ENCODE measurements around the gene RAPGEF4.

RAPGEF4 gene

GRCh38 chr2:173010233-173010632 is 274.6 kb downstream of the RAPGEF4 start:
- Histone ChIP-seq H3K27me3 (ENCODE audit: insufficient read depth, low read length) (no peaks in the 10 kb centered on the region), H2AK5ac (ENCODE audit: low read length) (no peak overlapping the region), H3K14ac (ENCODE audit: low read length) (no peak overlapping the region), H3K4me2 (ENCODE audit: low read length) (no peak overlapping the region), H2AFZ (ENCODE audit: insufficient read depth, low read length, poor library complexity) (no peak overlapping the region), H3K4ac (ENCODE audit: low read depth, low read length) (no peak overlapping the region), H3K9ac (ENCODE audit: low read length) (no peak overlapping the region), H4K12ac (ENCODE audit: low read depth, low read length) (no peak overlapping the region), H2BK120ac (ENCODE audit: insufficient read depth, low read length, poor library complexity) (no peak overlapping the region), H3K18ac (ENCODE audit: low read length) (no peak overlapping the region), H4K8ac (ENCODE audit: low read depth, low read length) (no peak overlapping the region), H4K91ac (ENCODE audit: low read depth, low read length) (no peak overlapping the region), H3K23ac (ENCODE audit: low read length) (no peak overlapping the region), H2BK12ac (ENCODE audit: low read length) (no peak overlapping the region), H3K9me3 (ENCODE audit: insufficient read depth, low read depth, low read length) (no peaks in the 10 kb centered on the region), H3K79me2 (ENCODE audit: control insufficient read depth, insufficient read depth, low read length, poor library complexity) (no peaks in the 10 kb centered on the region), H3K79me1 (ENCODE audit: low read length) (no peaks in the 10 kb centered on the region), H3K27ac (ENCODE audit: low read depth, low read length) (no peak overlapping the region), H3K4me1 (ENCODE audit: control insufficient read depth in 1 of 2, insufficient read depth in 2 of 2, low read length in 2 of 2) (no peaks in the 10 kb centered on the region), H3K4me3 (ENCODE audit: low read depth, low read length) (no peak overlapping the region), H3K36me3 (ENCODE audit: control insufficient read depth in 1 of 2, insufficient read depth in 2 of 2, low read length in 2 of 2) (no peaks in the 10 kb centered on the region), H2BK5ac (ENCODE audit: low read depth, low read length, poor library complexity) (no peak overlapping the region)
- no peak for DNase-seq
- no CpG with 5 or more reads among the region's 1 CpG for WGBS (ENCODE audit: extremely low coverage, insufficient coverage, insufficient read length)

DNA sequence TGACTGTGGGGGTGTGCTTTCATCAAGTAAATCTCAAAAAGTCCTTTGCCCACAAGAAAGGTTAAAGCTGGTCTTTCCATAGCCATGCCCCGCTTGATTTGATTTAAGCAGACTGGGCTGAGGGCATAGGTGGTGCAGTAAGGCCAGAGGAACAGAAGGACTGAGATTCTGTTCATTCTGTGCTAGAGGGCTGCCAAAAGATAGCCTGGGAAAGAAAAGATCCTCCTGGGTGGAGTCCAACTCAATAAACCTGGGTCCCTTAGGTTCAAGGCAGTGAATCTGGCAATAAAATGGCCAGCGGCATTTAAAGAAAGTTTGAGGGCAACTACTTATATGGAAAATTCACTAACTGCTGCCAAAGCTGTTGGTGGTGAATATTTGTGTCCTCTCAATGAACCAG is 280.8 kb downstream of the RAPGEF4 start:
- Histone ChIP-seq H3K4me2 (ENCODE audit: low read length) (no peak overlapping the region), H3K18ac (ENCODE audit: low read length) (no peak overlapping the region), H3K9me3 (ENCODE audit: insufficient read depth, low read depth, low read length) (no peaks in the 10 kb centered on the region), H3K4me3 (ENCODE audit: low read depth, low read length) (no peak overlapping the region), H4K91ac (ENCODE audit: low read depth, low read length) (no peak overlapping the region), H3K79me1 (ENCODE audit: low read length) (no peaks in the 10 kb centered on the region), H2BK5ac (ENCODE audit: low read depth, low read length, poor library complexity) (no peak overlapping the region), H2BK12ac (ENCODE audit: low read length) (no peak overlapping the region), H3K23ac (ENCODE audit: low read length) (no peak overlapping the region), H3K79me2 (ENCODE audit: control insufficient read depth, insufficient read depth, low read length, poor library complexity) (no peaks in the 10 kb centered on the region), H3K36me3 (ENCODE audit: control insufficient read depth in 1 of 2, insufficient read depth in 2 of 2, low read length in 2 of 2) (no peaks in the 10 kb centered on the region), H4K12ac (ENCODE audit: low read depth, low read length) (no peak overlapping the region), H3K9ac (ENCODE audit: low read length) (no peak overlapping the region), H3K14ac (ENCODE audit: low read length) (no peak overlapping the region), H3K27me3 (ENCODE audit: insufficient read depth, low read length) (no peaks in the 10 kb centered on the region), H3K27ac (ENCODE audit: low read depth, low read length) (no peak overlapping the region), H2AK5ac (ENCODE audit: low read length) (no peak overlapping the region), H2AFZ (ENCODE audit: insufficient read depth, low read length, poor library complexity) (no peak overlapping the region), H4K8ac (ENCODE audit: low read depth, low read length) (no peak overlapping the region), H2BK120ac (ENCODE audit: insufficient read depth, low read length, poor library complexity) (no peak overlapping the region), H3K4ac (ENCODE audit: low read depth, low read length) (no peak overlapping the region), H3K4me1 (ENCODE audit: control insufficient read depth in 1 of 2, insufficient read depth in 2 of 2, low read length in 2 of 2) (no peaks in the 10 kb centered on the region)
- WGBS (ENCODE audit: extremely low coverage, insufficient coverage, insufficient read length), result no CpG with 5 or more reads among the region's 2 CpGs
- DNase-seq, result no peak

- no peaks in the 10 kb centered on the region for H3K79me2 ChIP-seq (ENCODE audit: control insufficient read depth, insufficient read depth, low read length, poor library complexity)
- H3K79me1 ChIP-seq (ENCODE audit: low read length), result no peaks in the 10 kb centered on the region
- no peak overlapping the region for H4K12ac ChIP-seq (ENCODE audit: low read depth, low read length)
- no peak overlapping the region for H3K9ac ChIP-seq (ENCODE audit: low read length)
- no peak overlapping the region for H4K8ac ChIP-seq (ENCODE audit: low read depth, low read length)
- H2BK5ac ChIP-seq (ENCODE audit: low read depth, low read length, poor library complexity), result no peak overlapping the region
- no peak overlapping the region for H4K91ac ChIP-seq (ENCODE audit: low read depth, low read length)
- H3K4me3 ChIP-seq (ENCODE audit: low read depth, low read length), result peak overlapping the region; percentile 46
- WGBS (ENCODE audit: extremely low coverage, insufficient coverage, insufficient read length), result no CpG with 5 or more reads among the region's 6 CpGs
- no peak overlapping the region for H2AFZ ChIP-seq (ENCODE audit: insufficient read depth, low read length, poor library complexity)
- no peaks in the 10 kb centered on the region for H3K27me3 ChIP-seq (ENCODE audit: insufficient read depth, low read length)
- H3K4ac ChIP-seq (ENCODE audit: low read depth, low read length), result no peak overlapping the region
- H3K14ac ChIP-seq (ENCODE audit: low read length), result no peak overlapping the region
- no peak overlapping the region for H2BK12ac ChIP-seq (ENCODE audit: low read length)
- no peak overlapping the region for H3K18ac ChIP-seq (ENCODE audit: low read length)
- H3K4me1 ChIP-seq (ENCODE audit: control insufficient read depth in 1 of 2, insufficient read depth in 2 of 2, low read length in 2 of 2), result no peaks in the 10 kb centered on the region
- H3K23ac ChIP-seq (ENCODE audit: low read length), result no peak overlapping the region
- H2AK5ac ChIP-seq (ENCODE audit: low read length), result no peak overlapping the region
- H3K27ac ChIP-seq (ENCODE audit: low read depth, low read length), result no peak overlapping the region
- DNase-seq, result no peak
- no peaks in the 10 kb centered on the region for H3K9me3 ChIP-seq (ENCODE audit: insufficient read depth, low read depth, low read length)
- H2BK120ac ChIP-seq (ENCODE audit: insufficient read depth, low read length, poor library complexity), result no peak overlapping the region
- no peak overlapping the region for H3K4me2 ChIP-seq (ENCODE audit: low read length)
- H3K36me3 ChIP-seq (ENCODE audit: control insufficient read depth in 1 of 2, insufficient read depth in 2 of 2, low read length in 2 of 2), result no peaks in the 10 kb centered on the region
These were observed 282.2 kb downstream of the RAPGEF4 start for GRCh38 chr2:173017646-173018420.

GRCh38 chr2:173019755-173020154 is 284.1 kb downstream of the RAPGEF4 start:
- no peak overlapping the region for H2BK120ac ChIP-seq (ENCODE audit: insufficient read depth, low read length, poor library complexity)
- H3K27me3 ChIP-seq (ENCODE audit: insufficient read depth, low read length), result no peaks in the 10 kb centered on the region
- H4K91ac ChIP-seq (ENCODE audit: low read depth, low read length), result no peak overlapping the region
- no peak overlapping the region for H4K12ac ChIP-seq (ENCODE audit: low read depth, low read length)
- no peaks in the 10 kb centered on the region for H3K9me3 ChIP-seq (ENCODE audit: insufficient read depth, low read depth, low read length)
- H2BK5ac ChIP-seq (ENCODE audit: low read depth, low read length, poor library complexity), result no peak overlapping the region
- no peaks in the 10 kb centered on the region for H3K36me3 ChIP-seq (ENCODE audit: control insufficient read depth in 1 of 2, insufficient read depth in 2 of 2, low read length in 2 of 2)
- H3K4me3 ChIP-seq (ENCODE audit: low read depth, low read length), result no peak overlapping the region
- H3K4me1 ChIP-seq (ENCODE audit: control insufficient read depth in 1 of 2, insufficient read depth in 2 of 2, low read length in 2 of 2), result no peaks in the 10 kb centered on the region
- no peak overlapping the region for H2BK12ac ChIP-seq (ENCODE audit: low read length)
- no peak overlapping the region for H2AK5ac ChIP-seq (ENCODE audit: low read length)
- H3K4me2 ChIP-seq (ENCODE audit: low read length), result no peak overlapping the region
- no peak for DNase-seq
- no peak overlapping the region for H3K23ac ChIP-seq (ENCODE audit: low read length)
- no peaks in the 10 kb centered on the region for H3K79me1 ChIP-seq (ENCODE audit: low read length)
- no peak overlapping the region for H3K27ac ChIP-seq (ENCODE audit: low read depth, low read length)
- no peak overlapping the region for H3K4ac ChIP-seq (ENCODE audit: low read depth, low read length)
- no peak overlapping the region for H3K14ac ChIP-seq (ENCODE audit: low read length)
- H3K18ac ChIP-seq (ENCODE audit: low read length), result no peak overlapping the region
- H3K9ac ChIP-seq (ENCODE audit: low read length), result no peak overlapping the region
- no peaks in the 10 kb centered on the region for H3K79me2 ChIP-seq (ENCODE audit: control insufficient read depth, insufficient read depth, low read length, poor library complexity)
- H4K8ac ChIP-seq (ENCODE audit: low read depth, low read length), result no peak overlapping the region
- no peak overlapping the region for H2AFZ ChIP-seq (ENCODE audit: insufficient read depth, low read length, poor library complexity)

All from trophoblast cell (in vitro differentiated cells and primary cell).